Measurements from ENCODE around the gene MMS22L.
"Not testable (repeated sequence)": the region's sequence is repeated elsewhere in the genome, so short reads cannot be mapped to it uniquely, and the experiment has no call there.

MMS22L gene

DNA sequence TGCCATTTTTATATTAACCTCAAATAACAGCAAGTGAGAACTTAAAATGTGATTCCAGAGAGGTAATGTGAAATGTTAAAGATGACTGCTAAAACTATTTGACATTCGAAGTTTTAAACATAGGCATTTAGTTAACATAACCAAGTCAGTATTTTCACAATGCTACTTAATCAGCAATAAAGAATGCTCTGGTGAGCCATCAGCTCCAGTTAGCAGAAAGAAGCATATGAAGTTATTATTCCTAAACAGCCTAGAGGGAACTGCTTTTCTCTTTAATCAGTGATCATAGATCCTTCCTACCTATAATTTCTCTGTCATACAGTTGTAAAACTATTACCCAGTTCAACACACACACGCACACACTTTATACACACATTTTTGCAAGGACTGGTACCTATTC, 60.1 kb downstream of the MMS22L start:
- no peak for DNase-seq (ENCODE audit: low spot score)

DNA sequence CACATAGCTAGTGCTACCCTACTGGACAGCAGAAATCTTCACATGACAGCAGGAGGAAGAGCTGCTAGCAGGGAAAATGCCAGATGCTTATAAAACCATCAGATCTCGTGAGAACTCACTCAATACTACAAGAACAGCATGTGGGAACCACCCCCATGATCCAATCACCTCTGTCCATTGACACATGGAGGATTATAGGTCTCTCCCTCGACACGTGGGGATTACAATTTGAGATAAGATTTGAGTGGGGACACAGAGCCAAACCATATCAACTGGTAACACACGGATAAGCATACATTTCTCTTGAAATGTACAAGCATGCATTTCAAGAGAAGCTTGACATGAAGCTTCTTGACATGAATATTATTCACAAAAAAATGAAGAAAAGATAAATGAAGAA, 64.1 kb downstream of the MMS22L start:
- DNase-seq (ENCODE audit: low spot score), result no peak

DNA sequence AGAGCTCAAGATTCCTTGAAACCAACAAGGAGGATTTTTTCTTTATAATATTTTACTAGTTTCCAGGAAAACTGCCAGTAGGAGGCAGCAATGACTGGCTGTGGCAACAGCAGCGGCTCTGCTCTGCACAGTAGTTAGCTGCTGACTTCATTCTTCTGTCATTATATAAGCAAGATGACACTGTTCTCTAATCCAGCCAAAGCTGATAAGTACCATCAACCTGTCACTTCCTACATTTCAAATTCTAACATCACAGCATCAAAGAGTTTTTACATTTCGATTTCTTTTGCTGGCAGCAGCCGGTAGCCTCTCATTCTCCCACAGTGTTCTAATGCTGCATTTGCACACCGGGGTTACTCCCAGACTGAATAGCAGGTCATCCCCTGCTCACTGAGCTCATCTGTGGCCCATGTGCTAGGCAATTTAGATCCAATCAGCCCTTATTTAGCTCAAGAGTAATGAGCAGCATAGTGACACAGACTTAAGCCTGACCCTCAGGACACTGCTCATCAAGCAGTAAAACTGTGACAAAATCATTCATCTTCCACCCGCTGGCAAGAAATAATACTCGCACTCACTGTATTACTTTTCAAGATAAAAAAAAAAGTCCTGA, 67.8 kb downstream of the MMS22L start:
- DNase-seq (ENCODE audit: low spot score), result peak; percentile 72

DNA sequence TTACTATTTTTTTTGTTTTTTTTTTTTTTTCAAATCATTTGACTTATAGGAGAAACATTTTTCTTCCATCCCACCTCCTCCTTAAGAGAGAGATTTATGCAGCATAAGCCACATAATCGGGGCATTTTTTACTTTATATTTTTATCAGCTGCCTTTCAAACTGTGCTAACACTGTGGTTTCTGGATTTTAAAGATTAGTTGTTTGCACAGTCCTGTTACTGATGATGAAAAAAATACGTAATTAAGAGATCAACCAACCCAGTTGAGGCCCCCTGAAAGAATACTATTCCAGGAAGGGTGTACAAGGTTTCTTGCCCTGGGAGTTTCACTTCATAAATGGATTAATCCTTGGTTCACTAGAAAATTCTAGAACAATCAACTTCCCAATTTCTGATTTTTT, 68.3 kb downstream of the MMS22L start:
- DNase-seq (ENCODE audit: low spot score), result no peak

DNA sequence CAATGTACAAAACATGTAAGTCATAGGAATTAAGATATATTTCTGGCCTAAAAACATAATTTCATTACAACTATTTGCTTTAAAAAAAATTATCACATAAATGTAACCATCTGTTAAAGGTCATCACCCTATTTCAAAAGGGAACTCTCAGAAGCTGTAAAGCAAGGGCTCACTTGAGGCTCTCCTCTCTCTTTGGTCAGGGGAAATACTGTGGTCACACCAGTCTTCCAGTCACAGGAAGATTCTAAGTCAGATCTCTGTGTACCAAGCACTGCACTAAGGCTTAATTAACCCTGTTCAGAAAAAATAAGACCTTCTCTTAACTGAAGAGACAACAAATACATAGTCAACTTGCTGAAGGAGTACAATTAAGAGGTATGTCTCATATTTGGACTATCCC, 75.6 kb downstream of the MMS22L start:
- no peak for DNase-seq (ENCODE audit: low spot score)

DNA sequence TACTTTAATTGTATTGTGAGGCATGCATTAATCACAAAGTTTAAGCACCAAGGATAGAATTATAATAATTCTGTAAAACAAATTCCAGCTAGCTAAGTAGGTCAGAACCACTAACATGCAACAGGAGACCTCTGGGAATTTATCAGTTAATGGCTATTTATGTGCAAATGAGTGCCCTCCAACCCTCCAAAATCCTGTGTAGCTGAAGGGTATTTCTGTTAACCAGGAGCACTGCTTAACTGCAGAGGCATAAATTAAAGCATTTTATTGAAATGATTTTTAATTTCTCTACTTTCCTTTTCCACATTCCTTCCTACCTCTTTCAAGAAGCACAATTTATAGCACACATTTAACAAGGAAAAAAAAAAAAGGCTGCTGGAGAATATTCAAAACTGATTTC, 77.0 kb downstream of the MMS22L start:
- no peak for DNase-seq (ENCODE audit: low spot score)

DNA sequence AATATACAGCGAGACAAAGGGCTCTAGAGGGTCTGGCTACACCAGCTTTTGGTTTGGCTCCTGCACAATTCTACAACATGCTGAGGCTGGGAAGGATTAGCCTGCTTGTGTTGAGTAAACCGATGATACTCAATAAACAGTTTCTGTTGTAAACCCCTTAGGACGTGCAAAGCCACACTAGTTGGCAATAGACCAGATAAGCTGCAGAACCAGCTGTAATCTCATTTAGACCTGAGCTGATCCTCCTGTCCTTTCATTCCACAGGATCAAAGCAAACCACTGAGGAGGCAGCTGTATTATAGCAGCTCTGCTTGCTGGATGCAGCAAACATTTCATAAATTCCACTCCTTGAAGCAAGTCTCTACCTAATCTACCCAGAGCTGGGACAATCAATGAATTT, 79.7 kb downstream of the MMS22L start:
- no peak for DNase-seq (ENCODE audit: low spot score)

DNA sequence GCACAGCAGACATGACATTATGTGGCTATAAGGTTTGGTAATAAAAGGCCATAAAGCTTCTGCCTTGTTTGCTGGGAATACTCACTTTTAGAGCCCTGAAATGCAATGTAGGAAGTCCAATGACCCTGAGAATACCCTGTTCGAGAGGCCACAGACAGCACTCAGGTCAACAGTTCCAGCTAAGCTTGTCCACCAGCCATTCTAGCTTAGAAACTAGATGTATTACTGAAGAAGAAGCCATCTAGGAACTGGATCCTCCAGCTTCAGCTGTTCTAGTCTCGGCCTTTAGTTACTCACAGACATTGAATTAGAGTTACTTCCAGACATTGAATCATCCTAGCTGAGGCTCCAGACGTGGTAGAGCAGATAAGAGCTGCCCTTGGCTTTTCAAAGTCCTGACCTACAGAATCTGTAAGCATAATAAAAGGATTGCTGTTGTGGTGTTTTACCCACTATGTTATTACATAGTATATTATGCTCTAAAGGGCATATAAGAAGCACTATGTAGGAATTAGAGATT, 84.9 kb downstream of the MMS22L start:
- no peak for DNase-seq (ENCODE audit: low spot score)

DNA sequence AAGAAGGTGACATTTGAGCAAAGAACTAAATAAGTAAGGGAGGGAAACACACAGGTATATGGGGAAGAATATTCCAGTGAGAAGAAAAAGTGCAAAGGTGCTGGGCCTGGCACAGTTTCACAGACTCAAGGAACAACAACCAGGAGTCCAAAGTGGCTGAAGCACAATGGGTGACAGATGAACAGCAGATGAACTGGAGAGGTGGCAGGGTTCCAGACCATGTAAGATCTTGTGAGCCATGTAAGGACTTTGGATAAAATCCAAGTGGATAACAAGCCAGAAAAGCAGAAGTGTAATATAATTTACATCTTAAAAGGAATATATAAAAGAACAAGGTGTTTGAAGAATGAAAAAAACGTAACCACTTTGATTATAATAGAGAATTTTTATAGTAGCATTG, 87.9 kb downstream of the MMS22L start:
- peak; percentile 4 for DNase-seq (ENCODE audit: low spot score)

DNA sequence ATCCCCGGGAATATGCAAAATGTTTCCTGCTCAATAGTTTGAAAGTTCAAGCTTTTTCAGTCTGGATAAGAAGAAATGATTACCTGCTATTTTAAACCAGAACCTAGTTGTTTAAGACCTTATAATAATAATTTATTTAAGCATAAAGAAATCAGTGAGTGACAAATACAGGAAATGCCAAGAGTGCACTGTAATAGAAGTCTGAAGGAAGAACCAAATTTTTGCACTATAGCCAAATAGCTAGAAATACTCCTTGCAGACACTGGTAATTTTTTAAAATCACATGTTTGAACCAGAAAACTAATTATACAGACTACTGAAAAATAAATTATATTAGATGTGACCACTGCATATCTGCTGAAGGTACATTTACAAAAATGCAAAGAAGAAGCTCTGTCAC, 93.2 kb downstream of the MMS22L start:
- peak; percentile 30 for DNase-seq (ENCODE audit: low spot score)

DNA sequence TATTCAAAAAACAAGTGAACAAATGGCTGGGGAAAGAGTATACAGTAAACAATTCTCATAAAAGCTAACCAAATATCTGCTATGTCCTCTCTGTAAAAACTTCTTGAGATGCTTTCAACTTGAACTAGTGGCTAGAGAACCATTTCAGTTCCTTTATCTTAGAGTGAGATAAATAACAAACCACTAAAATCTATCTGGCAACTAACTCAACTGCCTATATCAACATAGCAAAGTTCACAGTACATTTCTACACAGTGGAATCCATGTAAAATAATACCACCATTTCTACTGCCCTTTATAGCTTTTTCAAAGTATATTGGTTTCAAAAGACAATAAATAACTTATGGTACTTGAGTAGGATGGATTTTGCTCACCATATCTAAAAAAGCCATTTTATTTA, 95.1 kb downstream of the MMS22L start:
- no peak for DNase-seq (ENCODE audit: low spot score)

DNA sequence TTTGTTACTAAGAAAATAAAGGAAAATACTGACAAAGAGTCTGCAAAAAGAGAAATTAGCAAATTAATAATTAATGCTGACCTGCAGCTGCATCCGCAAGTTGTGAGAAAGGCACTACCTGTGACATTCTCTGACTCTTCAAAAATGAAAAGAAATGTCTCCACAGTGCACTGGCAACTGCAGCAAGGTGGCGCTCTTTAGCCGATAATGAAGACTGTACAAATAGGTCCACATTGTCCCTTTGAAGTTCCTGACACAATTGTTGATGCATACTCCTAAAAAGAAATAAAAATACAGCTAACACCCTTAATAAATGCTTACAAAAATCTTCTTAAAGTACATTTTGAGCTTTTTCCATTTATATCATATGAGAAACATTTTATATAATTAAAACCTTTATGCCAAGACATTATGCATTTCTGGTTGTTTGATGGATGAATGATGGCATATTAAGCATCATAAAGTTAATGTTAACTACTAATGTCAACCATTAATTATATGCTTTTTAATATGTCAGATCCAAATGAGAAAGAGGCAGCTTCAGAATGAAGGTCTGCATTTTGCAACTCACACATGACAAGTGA, 96.5 kb downstream of the MMS22L start:
- DNase-seq (ENCODE audit: low spot score), result peak; percentile 71

DNA sequence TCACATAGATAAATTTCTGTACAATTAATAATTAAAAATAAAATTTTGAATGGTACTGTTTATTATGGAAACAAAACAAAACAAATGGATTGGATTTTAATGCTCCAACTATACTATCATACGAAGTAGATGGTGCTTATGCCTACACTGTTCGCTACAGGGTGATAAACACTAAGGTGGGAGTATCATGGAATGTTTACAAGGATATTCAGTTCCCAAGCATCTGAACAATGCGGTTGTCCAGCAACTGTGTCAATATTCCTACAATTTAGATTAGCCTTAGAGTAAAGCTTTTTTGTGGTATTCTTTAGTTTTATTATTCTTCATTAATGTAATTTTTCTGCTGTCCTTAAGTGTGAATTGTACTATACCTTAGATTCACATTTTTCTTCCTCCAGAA, 105.1 kb downstream of the MMS22L start:
- peak; percentile 5 for DNase-seq (ENCODE audit: low spot score)

DNA sequence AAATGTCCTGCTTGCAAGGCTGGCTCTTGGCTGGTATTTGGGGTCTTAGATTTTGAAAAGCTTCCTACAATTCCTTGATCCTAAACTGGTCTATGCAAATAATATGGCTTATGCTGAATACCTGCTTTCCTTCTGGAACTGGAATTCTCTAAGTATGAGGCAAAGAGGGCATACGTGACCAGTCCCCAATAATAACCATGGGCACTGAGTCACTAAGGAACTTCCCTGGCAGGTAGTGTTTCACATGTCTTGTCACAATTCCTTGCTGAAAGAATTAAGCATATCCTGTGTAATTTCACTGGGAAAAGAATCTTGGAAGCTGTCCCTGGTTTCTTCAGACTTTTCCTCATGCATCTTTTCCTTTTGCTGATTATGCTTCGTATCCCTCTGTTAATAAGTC, 106.5 kb downstream of the MMS22L start:
- peak; percentile 51 for DNase-seq (ENCODE audit: low spot score)

DNA sequence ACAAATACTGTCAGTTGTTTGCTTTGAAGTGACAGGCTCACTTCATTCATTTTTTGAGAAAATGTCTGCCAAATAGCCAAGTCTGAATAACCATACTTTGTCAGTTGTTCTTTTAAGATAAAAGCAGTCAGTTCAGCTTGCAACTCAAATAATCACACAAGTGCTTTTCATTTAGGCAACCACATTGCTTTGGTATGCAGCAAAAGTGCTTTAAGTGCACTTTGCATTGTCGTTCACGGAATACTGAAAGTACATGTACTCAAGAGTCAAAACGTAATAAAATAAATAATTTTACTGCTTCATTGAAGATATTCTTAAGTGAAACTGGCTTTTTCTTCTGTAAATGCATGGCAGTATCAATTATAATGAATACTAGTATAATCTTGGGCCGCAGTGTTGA, 107.2 kb downstream of the MMS22L start:
- DNase-seq (ENCODE audit: low spot score), result no peak

DNA sequence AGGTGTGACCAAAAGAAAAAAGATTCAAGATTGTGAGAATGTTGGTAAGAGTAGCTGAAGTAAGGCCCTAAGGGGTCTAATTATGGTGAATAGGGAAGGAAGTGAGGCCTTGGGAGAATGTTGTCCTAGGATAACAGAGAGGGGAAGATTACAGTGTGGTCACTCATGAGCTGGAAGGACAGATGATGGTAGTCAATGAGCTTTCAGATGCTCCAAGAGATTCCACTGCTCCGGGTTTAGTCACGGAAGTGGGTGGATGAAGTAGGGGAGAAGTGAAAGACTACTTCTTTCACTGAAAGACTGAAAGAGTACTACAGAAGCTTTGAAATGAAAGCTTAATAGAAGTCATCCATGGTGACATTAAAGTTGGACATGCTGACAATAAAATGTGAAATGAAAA, 108.5 kb downstream of the MMS22L start:
- DNase-seq (ENCODE audit: low spot score), result no peak

DNA sequence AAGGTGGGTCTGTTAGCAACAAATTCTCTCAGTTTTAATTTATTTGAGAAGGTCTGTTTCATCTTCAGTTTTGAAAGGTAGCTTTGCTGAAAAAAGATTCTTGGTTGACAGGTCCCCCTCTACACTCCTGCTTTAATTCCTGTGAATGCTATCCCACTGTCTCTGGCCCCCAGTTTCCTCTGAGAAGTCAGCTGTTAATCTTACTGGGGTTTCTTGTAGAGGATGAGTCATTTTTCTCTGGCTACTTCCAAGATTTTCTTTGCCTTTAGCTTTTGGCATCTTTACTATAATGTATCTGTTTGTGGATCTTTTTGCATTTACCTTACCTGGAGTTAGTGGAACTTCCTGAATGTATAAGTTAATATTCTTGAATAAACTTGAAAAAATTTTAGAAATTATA, 122.7 kb downstream of the MMS22L start:
- no peak for DNase-seq (ENCODE audit: low spot score)

DNA sequence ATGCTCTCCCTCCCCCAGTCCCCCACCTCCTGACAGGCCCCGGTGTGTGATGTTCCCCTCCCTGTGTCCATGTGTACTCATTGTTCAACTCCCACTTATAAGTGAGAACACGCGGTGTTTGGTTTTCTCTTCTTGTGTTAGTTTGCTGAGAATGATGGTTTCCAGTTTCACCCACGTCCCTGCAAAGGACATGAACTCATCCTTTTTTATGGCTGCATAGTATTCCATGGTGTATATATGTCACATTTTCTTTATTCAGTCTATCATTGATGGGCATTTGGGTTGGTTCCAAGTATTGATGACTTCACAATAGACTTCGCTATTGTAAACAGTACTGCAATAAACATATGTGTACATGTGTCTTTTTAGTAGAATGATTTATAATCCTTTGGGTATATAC, 127.6 kb downstream of the MMS22L start:
- DNase-seq (ENCODE audit: low spot score), result not testable (repeated sequence)

DNA sequence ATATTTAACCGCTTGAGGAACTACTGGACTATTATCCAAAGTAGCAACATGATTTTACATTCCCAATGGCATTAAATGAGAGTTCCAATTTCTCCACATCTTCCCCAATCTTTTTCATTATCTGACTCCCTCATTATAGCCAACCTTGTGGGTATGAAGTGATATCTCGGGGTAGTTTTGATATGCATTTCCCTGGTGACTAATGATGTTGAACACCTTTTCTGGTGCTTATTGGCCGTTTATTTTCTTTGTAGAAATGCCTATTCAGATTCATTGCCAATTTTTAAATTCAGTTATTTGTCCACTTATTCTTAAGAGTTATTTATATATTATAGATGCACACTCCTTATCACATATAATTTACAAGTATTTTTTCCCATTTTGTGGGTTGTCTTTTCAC, 129.0 kb downstream of the MMS22L start:
- DNase-seq (ENCODE audit: low spot score), result no peak

DNA sequence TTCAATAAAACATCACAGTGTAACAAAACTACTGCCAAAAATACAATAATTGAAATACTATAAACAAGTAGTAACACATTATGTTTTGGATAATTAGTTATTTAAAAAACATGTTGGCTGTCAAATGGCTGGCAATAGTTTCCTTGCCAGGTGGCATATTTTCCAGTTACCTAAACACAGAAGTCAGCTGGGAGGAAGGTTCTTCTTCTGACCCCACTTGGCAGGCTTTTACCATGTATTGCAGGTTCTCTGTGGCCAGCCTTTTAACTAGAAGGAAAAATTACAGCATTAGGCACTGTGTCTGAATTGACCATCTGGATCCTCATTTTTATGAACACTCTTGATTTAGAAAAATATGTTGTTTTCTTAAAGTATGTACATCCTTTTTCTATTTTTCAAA, 131.4 kb downstream of the MMS22L start:
- no peak for DNase-seq (ENCODE audit: low spot score)

DNA sequence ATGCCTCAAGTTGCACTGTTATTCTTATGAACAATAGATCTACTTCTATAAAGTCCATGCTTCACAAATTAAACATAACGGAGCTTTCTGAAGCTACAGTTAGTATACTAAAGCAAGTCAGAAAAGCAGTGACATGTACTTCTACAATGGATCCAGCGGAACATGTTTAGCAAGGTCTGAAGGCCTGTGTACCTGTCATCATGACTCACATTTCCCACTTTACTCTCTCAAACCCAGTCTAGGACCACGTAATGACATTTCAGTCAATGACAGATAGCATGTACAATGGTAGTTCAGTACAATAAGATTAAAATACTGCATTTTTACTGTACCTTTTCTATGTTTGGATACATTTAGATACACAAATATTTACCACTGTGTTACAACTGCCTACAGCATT, 132.1 kb downstream of the MMS22L start:
- DNase-seq (ENCODE audit: low spot score), result no peak

DNA sequence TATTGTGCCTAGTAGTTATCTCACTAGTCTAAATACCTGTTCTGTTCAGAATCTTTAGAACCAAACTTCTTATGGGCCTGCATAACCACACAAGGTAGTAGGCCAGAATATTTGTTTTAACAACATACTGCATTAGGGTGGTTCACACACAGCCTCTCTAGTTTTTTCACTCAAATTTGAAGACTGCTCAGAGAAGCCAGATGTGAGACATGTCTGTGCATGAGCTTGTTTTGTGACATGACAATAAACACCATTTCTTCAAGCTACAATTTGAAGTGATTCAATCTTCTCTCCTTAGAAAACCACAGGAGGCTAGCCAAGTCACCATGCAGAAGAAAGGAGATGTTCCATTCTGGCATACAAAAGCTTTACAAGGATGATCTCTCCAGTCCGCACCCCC, 135.6 kb downstream of the MMS22L start:
- DNase-seq (ENCODE audit: low spot score), result no peak

DNA sequence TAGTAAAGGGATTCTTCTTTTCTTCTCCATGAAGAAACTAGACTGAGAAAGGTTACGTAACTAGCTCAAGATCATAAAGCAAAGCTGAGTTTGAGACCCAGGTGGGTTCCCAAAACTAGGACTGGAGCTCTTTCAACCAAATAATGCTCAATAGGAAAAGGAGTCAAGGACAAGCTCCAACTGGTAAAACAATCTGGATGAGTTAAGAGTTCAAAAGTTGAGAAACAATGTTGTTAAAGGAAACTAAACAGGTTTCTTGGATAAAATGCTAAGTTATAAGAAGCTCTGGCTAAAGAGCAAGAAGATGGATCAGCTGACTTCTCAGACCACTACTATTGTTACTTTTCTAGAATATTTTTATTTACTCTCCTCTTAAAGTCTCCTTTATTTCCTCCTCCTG, 137.3 kb downstream of the MMS22L start:
- no peak for DNase-seq (ENCODE audit: low spot score)

DNA sequence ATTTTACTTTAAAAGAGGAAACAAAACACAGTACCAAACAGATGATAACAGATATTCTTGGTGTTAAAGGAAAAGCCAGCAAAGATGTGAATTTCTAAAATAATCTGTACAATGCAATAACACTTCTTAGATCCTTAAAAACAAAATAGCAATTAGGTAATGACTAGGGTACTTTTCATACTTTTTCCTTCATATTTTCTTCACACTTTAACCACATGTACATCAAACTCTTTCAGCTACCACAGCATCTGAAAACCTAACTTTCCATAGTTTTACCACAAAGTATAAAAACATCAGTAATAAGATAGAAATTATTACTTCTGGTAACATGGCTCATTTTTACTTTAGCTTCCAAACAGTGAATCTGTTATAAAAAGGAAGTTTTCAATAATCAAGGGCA, 141.3 kb downstream of the MMS22L start:
- DNase-seq (ENCODE audit: low spot score), result no peak
